HG03354 (cell line): Measurements from ENCODE around the gene SNX8.
A peak's percentile ranks its signal among the peaks of the same experiment; 100 is the strongest.

Experiments used
- ATAC-seq: cut with Tn5 transposase; IDR thresholded peaks from one replicate; pipeline ENCODE4 v1.9.1; 2021; ENCODE audit warnings: mild to moderate bottlenecking; ENCODE audit not compliant: unreplicated experiment, poor library complexity, severe bottlenecking

The SNX8 gene

GRCh38 chr7:2211259-2211880, 102.9 kb downstream of the SNX8 start:
- no peak for ATAC-seq

GRCh38 chr7:2210551-2211258, 103.5 kb downstream of the SNX8 start:
- ATAC-seq: no peak

GRCh38 chr7:2209961-2210323, 104.3 kb downstream of the SNX8 start:
- ATAC-seq: peak; percentile 18

- ATAC-seq: peak; percentile 64
Measured at GRCh38 chr7:2209146-2209960, 104.9 kb downstream of the SNX8 start.

- no peak for ATAC-seq
Measured at GRCh38 chr7:2208712-2209111, 105.5 kb downstream of the SNX8 start.

- ATAC-seq: no peak
Measured at GRCh38 chr7:2205036-2205780, 109.0 kb downstream of the SNX8 start.

GRCh38 chr7:2204446-2204845, 109.8 kb downstream of the SNX8 start:
- ATAC-seq: no peak

GRCh38 chr7:2203766-2204300, 110.4 kb downstream of the SNX8 start:
- ATAC-seq: no peak

GRCh38 chr7:2202901-2203765, 111.1 kb downstream of the SNX8 start:
- ATAC-seq: no peak

- no peak for ATAC-seq
Measured at GRCh38 chr7:2202361-2202761, 111.9 kb downstream of the SNX8 start.
